Heart right ventricle (tissue), 16 donors: ENCODE data around the gene ANKRD33B. TPM values are rescaled to one million over a fixed set of nuclear protein-coding genes. Genes with fewer than 3 reads are reported as not detected.

Source experiments
- ATAC-seq, 8 donors: fragments of 200-7000 bp; cut with Tn5 transposase; one replicate each; pipeline ENCODE4 v1.9.1; 2020; ENCODE audit warnings: mild to moderate bottlenecking in 8 of 8, moderate library complexity in 8 of 8, moderate number of reproducible peaks in 1 of 8
- DNase-seq, 2 donors: peaks; one replicate each; pipeline ENCODE4 v3.0.0-alpha.2; 2020
- H3K27ac ChIP-seq, 10 donors: fragments of 200-600 bp; sonication (generic) in 2 of 10; one replicate each; pipeline versions ENCODE4 v1.5.0 to v1.8.0; 2020 to 2022; ENCODE audit warnings: mild to moderate bottlenecking in 3 of 10
- H3K27me3 ChIP-seq, 7 donors: fragments of 200-600 bp; one replicate each; pipeline ENCODE4 v1.8.0; 2021 to 2022; ENCODE audit warnings: mild to moderate bottlenecking in 2 of 7
- H3K36me3 ChIP-seq, 9 donors: fragments of 200-600 bp; sonication (generic) in 1 of 9; one replicate each; pipeline versions ENCODE4 v1.5.0 to v1.8.0; 2020 to 2022; ENCODE audit warnings: mild to moderate bottlenecking in 2 of 9
- H3K4me1 ChIP-seq, 9 donors: fragments of 200-600 bp; sonication (generic) in 1 of 9; one replicate each; pipeline versions ENCODE4 v1.5.0 to v1.8.0; 2020 to 2022; ENCODE audit warnings: mild to moderate bottlenecking in 4 of 9
- H3K4me3 ChIP-seq, 10 donors: fragments of 200-600 bp; sonication (generic) in 2 of 10; one replicate each; pipeline versions ENCODE4 v1.5.0 to v1.8.0; 2020 to 2022; ENCODE audit warnings: mild to moderate bottlenecking in 7 of 10, moderate library complexity in 2 of 10
- H3K9me3 ChIP-seq, 11 donors: fragments of 200-600 bp in 10 of 11; sonication (generic) in 2 of 11; one replicate each; pipeline versions ENCODE4 v1.5.0 to v1.8.0; 2013 to 2022; ENCODE audit warnings: mild to moderate bottlenecking in 2 of 11, control low read depth in 1 of 11, moderate library complexity in 1 of 11
- CTCF ChIP-seq, 9 donors: fragments of 200-600 bp; sonication (generic) in 2 of 9; IDR thresholded peaks; one replicate each; pipeline versions ENCODE4 v1.5.0 to v1.8.0; 2021 to 2022; ENCODE audit warnings: antibody characterized with exemption in 9 of 9, mild to moderate bottlenecking in 5 of 9, moderate library complexity in 1 of 9
- WGBS, 2 donors: extraction: QIAGEN DNeasy Blood & Tissue Kit; methylation state at CpG; one replicate each; pipeline ENCODE4 v1.1.7; 2013; ENCODE audit warnings: inconsistent platforms in 1 of 2; 5-methylcytosine and 5-hydroxymethylcytosine counted together
- intact Hi-C, 10 donors: fragments of 100-400 bp; cut with DNase I; formaldehyde crosslinking; loops; one replicate each; pipeline versions ENCODE4 v1.11.1 to v1.14.2; 2022
- polyA plus RNA-seq, 2 donors: library from polyadenylated mRNA; stranded (reverse); fragments of 200-250 nt; gene quantifications; one replicate each; pipeline ENCODE4 v1.2.3, GENCODE V29; 2013
- total RNA-seq, 10 donors: library from RNA; stranded (reverse); fragmentation: NEBNext Ultra II Directional in 3 of 10; extraction: Animal tissue kit (Norgen Biotek cat#: 25700) in 3 of 10; gene quantifications; one replicate each; pipeline versions ENCODE4 v1.2.1 to v1.2.4, GENCODE V29; 2021 to 2023
- donor health status: Arrhythmogenic right ventricular cardiomyopathy.
- donor health status: ischemic (EF 13 %, LVEDD 7.1; RV severe dilation, severe dysfunction).
- donor health status: healthy with polysubstance abuse.
- donor health status: DM: no; HTN: yes; CAD: no.
- donor health status: DM: no; HTN: no; CAD: no.
- donor health status: ischemic (EF 25% LVEDD 6.9; RV normal size, moderate dysfunction).
- donor health status: ischemic (EF 25% LVEDD 5.7; RV mildly dilated, moderate dysfunction).
- donor health status: healthy.
- donor health status: DM: yes; HTN: yes; CAD: no.
- donor health status: Ischemic cardiomyopathy.
- donor health status: ischemic (EF 35%, LVEDD 5.7; RV mildly dilated, moderate dysfunction).
- donor health status: nonischemic (EF 11% LVEDD 7.7; RV severe dilation, severe dysfunction).
- donor health status: DM: yes; HTN: yes; CAD: no.
- donor health status: PGD.
- donor health status: ischemic (EF 29% LVEDD 5.4; RV normal size, mild dysfunction).
- donor health status: nonischemic (EF 23%, LVEDD 6.1; RV moderate dilation, normal function).

The ANKRD33B gene
- total and polyA plus RNA-seq, 12 donors, result 0.46 to 33.0 (median 13.3) TPM

GRCh38 chr5:10681731-10682679 is 118.1 kb downstream of the ANKRD33B start:
- Histone ChIP-seq H3K9me3 (peaks cover 0 to 10% (median 0%) of the 10 kb centered on the region in 11 donors), H3K4me3 (no peak overlapping the region), H3K27me3 (no peaks in the 10 kb centered on the region), H3K36me3 (peaks cover 0 to 79% (median 10%) of the 10 kb centered on the region in 9 donors), H3K27ac (no peak overlapping the region), H3K4me1 (peaks cover 0 to 3% (median 0%) of the 10 kb centered on the region in 9 donors)
- no peak for TF ChIP-seq CTCF (IDR thresholded peaks at IDR 0.05)
- DNase-seq (no peak), ATAC-seq (no peak)
- 86 to 90% methylated on average over 22 of the region's 22 CpGs for WGBS, 2 donors
- intact Hi-C loops, result loop anchor here in 2 of 10 donors (5.0 to 10.0 kb wide), 2 partner anchors 283 to 630 kb away; no protein-coding TSS in a partner anchor

GRCh38 chr5:10682801-10683525 is 119.1 kb downstream of the ANKRD33B start:
- Histone ChIP-seq H3K27me3 (no peaks in the 10 kb centered on the region), H3K4me3 (no peak overlapping the region), H3K27ac (no peak overlapping the region), H3K4me1 (peaks cover 0 to 3% (median 0%) of the 10 kb centered on the region in 9 donors), H3K36me3 (peaks cover 0 to 70% (median 9%) of the 10 kb centered on the region in 9 donors), H3K9me3 (peaks cover 0 to 7% (median 0%) of the 10 kb centered on the region in 11 donors)
- ATAC-seq (peak in 1 of 8 donors; percentile 34), DNase-seq (no peak)
- intact Hi-C loops, result loop anchor here in 2 of 10 donors (5.0 to 10.0 kb wide), 2 partner anchors 282 to 629 kb away; no protein-coding TSS in a partner anchor
- 94 to 95% methylated on average over 16 of the region's 16 CpGs for WGBS, 2 donors
- TF ChIP-seq CTCF (IDR thresholded peaks at IDR 0.05), result no peak

GRCh38 chr5:10684303-10685086 is 120.6 kb downstream of the ANKRD33B start:
- no peak overlapping the region for H3K4me3 ChIP-seq
- peaks cover 0 to 56% (median 9%) of the 10 kb centered on the region in 9 donors for H3K36me3 ChIP-seq
- 88 to 95% methylated on average over 11 of the region's 11 CpGs for WGBS, 2 donors
- H3K9me3 ChIP-seq, result peaks cover 0 to 7% (median 0%) of the 10 kb centered on the region in 11 donors
- peaks cover 0 to 6% (median 0%) of the 10 kb centered on the region in 9 donors for H3K4me1 ChIP-seq
- no peak for TF ChIP-seq CTCF (IDR thresholded peaks at IDR 0.05)
- ATAC-seq, result no peak
- H3K27ac ChIP-seq, result no peak overlapping the region
- no peak for DNase-seq
- intact Hi-C loops, result loop anchor here in 2 of 10 donors (5.0 to 10.0 kb wide), 2 partner anchors 280 to 628 kb away; no protein-coding TSS in a partner anchor
- H3K27me3 ChIP-seq, result no peaks in the 10 kb centered on the region
